Activated CD4-positive, alpha-beta T cell treated with anti-CD3 and anti-CD28 coated beads, Interleukin-10, Interleukin-2, amounts not matched to agents 100 ng/mL and 50 ng/mL, durations not matched to agents 16 hours and 8 hours (primary cell): ENCODE measurements around the gene HOXB4.

Source experiments
- DNase-seq: peaks from one replicate; pipeline ENCODE4 v3.0.0-alpha.2; 2020

Gene HOXB4

DNA sequence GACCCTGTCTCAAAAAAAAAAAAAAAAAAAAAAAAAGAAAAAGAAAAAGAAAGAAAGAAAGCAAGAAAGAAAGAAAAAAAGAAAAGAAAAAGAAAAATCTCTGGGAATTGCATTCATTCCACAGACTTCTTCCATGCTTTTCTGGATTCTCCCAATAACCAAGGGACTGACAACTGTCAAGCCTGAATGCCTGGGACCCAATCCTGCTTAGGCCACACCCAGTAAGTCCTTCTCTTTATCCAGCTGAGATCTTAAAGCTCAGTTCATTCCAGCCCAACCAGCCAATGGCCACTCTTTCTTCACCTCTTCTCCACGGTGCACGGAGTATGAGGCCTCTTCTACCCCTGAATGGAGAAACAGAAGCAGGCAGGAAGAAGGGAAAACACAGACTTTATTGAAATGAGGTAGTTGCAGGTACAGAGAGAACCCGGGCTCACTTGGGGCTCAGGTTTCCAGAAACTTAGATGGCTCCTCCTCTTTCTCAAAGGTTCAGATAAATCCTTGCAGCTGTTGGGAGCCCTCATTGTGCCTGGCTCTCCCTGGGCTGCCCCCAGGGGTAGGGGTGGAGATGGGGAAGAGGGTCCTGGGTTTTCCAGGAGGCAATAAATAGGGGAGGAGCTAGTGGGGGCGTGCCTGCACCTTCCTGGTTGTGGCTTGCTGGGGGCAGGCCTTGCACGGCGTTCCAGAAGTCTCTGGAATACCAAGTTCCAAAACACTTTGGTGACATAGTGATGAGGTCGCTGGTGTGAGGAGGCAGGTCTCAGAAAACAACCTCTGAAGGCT lies 49.8 kb downstream of the HOXB4 start:
- no peak for DNase-seq

GRCh38 chr17:48527547-48527932 lies 50.6 kb downstream of the HOXB4 start:
- no peak for DNase-seq

- no peak for DNase-seq
Observed at GRCh38 chr17:48526608-48527546, 51.3 kb downstream of the HOXB4 start.
